T-helper 1 cell treated with Interleukin-12 subunit alpha and Interleukin-12 subunit beta and Interleukin-4 antibody, amounts not matched to agents 30 ng/mL and 1 ng/mL, for 36 hours (primary cell): ENCODE measurements around the gene SLC6A4. TPM values are rescaled to one million over a fixed set of nuclear protein-coding genes. Genes with fewer than 3 reads are reported as not detected.
"Not testable (repeated sequence)": the region's sequence is repeated elsewhere in the genome, so short reads cannot be mapped to it uniquely, and the experiment has no call there.

Experiments
- intact Hi-C: fragments of 100-400 bp; cut with micrococcal nuclease; formaldehyde crosslinking; loops from one replicate; pipeline ENCODE4 v1.15.1; 2024
- total RNA-seq: library from RNA; stranded (reverse); gene quantifications from 2 replicates; pipeline ENCODE4 v1.2.3, GENCODE V29; 2022

Gene SLC6A4
- total RNA-seq, 1 donor from 2014 or later: not detected

- intact Hi-C loops: no loop called here
Measured at GRCh38 chr17:30239089-30239462, 3.6 kb upstream of the SLC6A4 start.

- intact Hi-C loops: no loop called here
Measured at GRCh38 chr17:30238387-30239088, 3.0 kb upstream of the SLC6A4 start.

- intact Hi-C loops: no loop called here
Measured at GRCh38 chr17:30238003-30238344, 2.5 kb upstream of the SLC6A4 start.

GRCh38 chr17:30237296-30238002, 2.0 kb upstream of the SLC6A4 start:
- intact Hi-C loops: no loop called here

- intact Hi-C loops: no loop called here
Measured at GRCh38 chr17:30236766-30237165, 1.3 kb upstream of the SLC6A4 start.

- intact Hi-C loops: no loop called here
Measured at GRCh38 chr17:30236297-30236624, 764 bp upstream of the SLC6A4 start.

- intact Hi-C loops: loop anchor here (2.0 kb wide), 1 partner anchor 130 kb away; no protein-coding TSS in a partner anchor
Measured at GRCh38 chr17:30234964-30235363, 533 bp downstream of the SLC6A4 start.

GRCh38 chr17:30234296-30234695, 1.2 kb downstream of the SLC6A4 start:
- intact Hi-C loops: loop anchor here (2.0 kb wide), 1 partner anchor 129 kb away; no protein-coding TSS in a partner anchor

- intact Hi-C loops: no loop called here
Measured at GRCh38 chr17:30232824-30233427, 2.6 kb downstream of the SLC6A4 start.

GRCh38 chr17:30232015-30232823, 3.3 kb downstream of the SLC6A4 start:
- intact Hi-C loops: no loop called here

GRCh38 chr17:30230596-30231125, 4.8 kb downstream of the SLC6A4 start:
- intact Hi-C loops: no loop called here

GRCh38 chr17:30230009-30230408, 5.5 kb downstream of the SLC6A4 start:
- intact Hi-C loops: not testable (repeated sequence)

- intact Hi-C loops: no loop called here
Measured at GRCh38 chr17:30229012-30229411, 6.5 kb downstream of the SLC6A4 start.

- intact Hi-C loops: no loop called here
Measured at GRCh38 chr17:30228011-30228410, 7.5 kb downstream of the SLC6A4 start.

- intact Hi-C loops: no loop called here
Measured at GRCh38 chr17:30226878-30227277, 8.6 kb downstream of the SLC6A4 start.

GRCh38 chr17:30225919-30226553, 9.5 kb downstream of the SLC6A4 start:
- intact Hi-C loops: no loop called here

GRCh38 chr17:30225112-30225511, 10.4 kb downstream of the SLC6A4 start:
- intact Hi-C loops: no loop called here

GRCh38 chr17:30224419-30224960, 11.0 kb downstream of the SLC6A4 start:
- intact Hi-C loops: no loop called here

GRCh38 chr17:30222721-30223175, 12.7 kb downstream of the SLC6A4 start:
- intact Hi-C loops: no loop called here

- intact Hi-C loops: no loop called here
Measured at GRCh38 chr17:30222251-30222650, 13.2 kb downstream of the SLC6A4 start.

- intact Hi-C loops: no loop called here
Measured at GRCh38 chr17:30221346-30221745, 14.2 kb downstream of the SLC6A4 start.
